ENCODE measurements around the gene TSHZ1.

TSHZ1 gene

GRCh38 chr18:75282746-75283145 is 72.1 kb downstream of the TSHZ1 start:
- no peak for DNase-seq (ENCODE audit: low spot score)
- no peak for TF ChIP-seq CTCF (IDR thresholded peaks at IDR 0.05; ENCODE audit: extremely low read depth, missing control alignments)

GRCh38 chr18:75283731-75284130 is 73.1 kb downstream of the TSHZ1 start:
- DNase-seq (ENCODE audit: low spot score) = no peak
- TF ChIP-seq CTCF (IDR thresholded peaks at IDR 0.05; ENCODE audit: extremely low read depth, missing control alignments) = no peak

- DNase-seq (ENCODE audit: low spot score) = no peak
- no peak for TF ChIP-seq CTCF (IDR thresholded peaks at IDR 0.05; ENCODE audit: extremely low read depth, missing control alignments)
These were observed 74.0 kb downstream of the TSHZ1 start for GRCh38 chr18:75284566-75284965.

- no peak for TF ChIP-seq CTCF (IDR thresholded peaks at IDR 0.05; ENCODE audit: extremely low read depth, missing control alignments)
- no peak for DNase-seq (ENCODE audit: low spot score)
These were observed 75.3 kb downstream of the TSHZ1 start for GRCh38 chr18:75285876-75286275.

GRCh38 chr18:75287006-75287405 is 76.4 kb downstream of the TSHZ1 start:
- DNase-seq (ENCODE audit: low spot score) = no peak
- TF ChIP-seq CTCF (IDR thresholded peaks at IDR 0.05; ENCODE audit: extremely low read depth, missing control alignments) = no peak

- no peak for DNase-seq (ENCODE audit: low spot score)
- no peak for TF ChIP-seq CTCF (IDR thresholded peaks at IDR 0.05; ENCODE audit: extremely low read depth, missing control alignments)
These were observed 77.1 kb downstream of the TSHZ1 start for GRCh38 chr18:75287700-75288099.

- no peak for DNase-seq (ENCODE audit: low spot score)
- no peak for TF ChIP-seq CTCF (IDR thresholded peaks at IDR 0.05; ENCODE audit: extremely low read depth, missing control alignments)
These were observed 79.2 kb downstream of the TSHZ1 start for GRCh38 chr18:75289761-75290160.
